GM20431 (cell line): ENCODE results near the gene FAM78B.

Experiments used
- in situ Hi-C: fragments of 300-500 bp; cut with MseI, MboI; formaldehyde crosslinking; loops from one replicate; pipeline ENCODE4 v1.15.0; 2020; ENCODE audit warnings: low sequenced_read_pairs; ENCODE audit not compliant: unreplicated experiment

Gene FAM78B

DNA sequence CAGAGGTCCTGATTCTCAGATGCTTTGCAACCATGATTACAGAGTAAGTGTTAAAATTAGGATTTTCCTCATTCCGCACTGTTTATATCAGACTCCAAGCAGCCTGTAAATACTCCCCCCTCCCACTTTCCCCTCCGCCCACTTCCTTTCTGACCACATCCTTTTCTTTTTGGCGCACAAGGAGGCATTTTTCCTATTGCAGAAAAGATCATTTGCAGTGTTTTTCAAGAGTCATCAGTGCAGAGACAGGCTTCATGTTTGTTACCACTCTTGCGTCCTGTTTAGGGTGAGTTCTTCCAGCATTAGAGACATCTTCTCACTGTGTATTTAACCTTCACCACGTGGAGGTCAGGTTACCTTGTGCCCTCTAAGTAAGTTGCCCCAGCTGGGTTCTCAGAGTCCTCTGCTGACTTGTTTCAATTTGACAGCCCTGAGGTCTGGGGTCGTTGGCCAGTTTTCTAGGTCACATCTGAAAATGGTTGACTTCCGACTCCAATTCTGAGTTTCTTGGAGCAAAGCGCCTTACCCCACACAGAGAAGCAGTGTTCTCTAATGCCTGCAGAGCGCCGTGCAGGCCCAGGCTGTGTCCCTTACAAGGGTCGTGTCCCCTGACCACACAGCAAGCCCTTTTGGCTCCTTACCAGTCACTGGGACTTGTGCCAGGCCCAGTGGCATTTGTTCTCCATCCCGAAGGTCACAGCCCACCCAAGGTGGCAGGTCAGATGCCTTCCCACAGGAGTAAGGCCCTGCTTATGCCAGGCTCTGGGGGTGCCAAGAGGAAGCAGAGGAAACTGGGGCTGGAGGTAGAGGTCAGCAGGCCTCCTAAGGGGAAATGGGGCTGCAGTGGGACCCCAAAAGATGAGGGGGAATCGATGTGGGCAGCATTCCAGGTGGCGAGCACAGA is 85.6 kb downstream of the FAM78B start:
- in situ Hi-C loops: no loop called here

DNA sequence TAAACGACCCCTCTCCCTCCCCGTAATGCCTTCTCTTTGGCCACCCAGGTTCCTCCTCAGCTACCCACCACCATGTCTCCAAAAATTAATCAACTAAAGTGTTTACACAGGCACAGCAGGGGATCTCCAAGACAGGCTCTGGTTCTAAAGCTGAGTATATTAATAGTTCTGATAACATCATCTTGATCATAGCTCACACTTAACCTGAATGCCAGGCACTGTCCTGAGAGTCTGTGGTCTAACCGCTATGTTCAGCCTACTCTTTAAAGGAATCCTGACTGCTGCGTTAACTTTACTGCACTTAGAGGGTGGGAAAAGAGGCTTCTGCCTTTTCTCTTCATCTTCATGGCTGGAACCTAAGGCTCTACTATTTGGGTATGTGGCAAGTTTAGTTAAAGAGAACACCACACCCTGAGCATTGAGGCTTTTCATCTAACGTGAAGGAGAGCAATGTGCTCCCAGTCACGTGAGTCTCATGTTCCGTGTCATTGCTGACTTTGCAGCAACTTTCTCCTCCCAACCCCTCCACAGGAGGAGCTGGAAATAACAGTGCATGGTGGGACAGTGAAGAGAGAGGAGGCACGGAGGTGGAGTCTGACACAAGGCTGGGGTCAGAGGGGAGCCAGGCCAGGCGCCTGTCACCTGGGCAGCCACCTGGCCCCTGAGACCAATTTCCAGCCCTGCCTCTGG is 86.4 kb downstream of the FAM78B start:
- in situ Hi-C loops: no loop called here

DNA sequence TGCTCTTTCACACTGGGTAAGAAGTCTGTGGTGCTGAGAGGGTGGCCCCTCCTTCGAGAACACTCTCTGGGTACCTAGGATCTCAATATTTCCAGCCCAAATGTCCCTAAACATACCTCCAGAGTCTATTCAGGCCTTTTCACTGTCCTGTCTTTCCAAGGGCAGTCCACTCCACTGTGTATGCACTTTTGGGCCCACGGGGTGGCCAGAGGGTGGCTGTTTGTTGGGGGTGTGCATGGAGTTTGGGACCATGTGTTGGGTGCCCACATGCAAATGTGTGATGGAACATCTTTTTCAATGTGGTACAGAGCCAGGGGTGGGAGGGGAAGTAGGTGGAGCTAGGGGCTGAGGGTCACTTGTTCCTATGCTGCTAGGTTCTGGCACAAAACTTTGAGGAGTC is 87.5 kb downstream of the FAM78B start:
- in situ Hi-C loops: no loop called here

DNA sequence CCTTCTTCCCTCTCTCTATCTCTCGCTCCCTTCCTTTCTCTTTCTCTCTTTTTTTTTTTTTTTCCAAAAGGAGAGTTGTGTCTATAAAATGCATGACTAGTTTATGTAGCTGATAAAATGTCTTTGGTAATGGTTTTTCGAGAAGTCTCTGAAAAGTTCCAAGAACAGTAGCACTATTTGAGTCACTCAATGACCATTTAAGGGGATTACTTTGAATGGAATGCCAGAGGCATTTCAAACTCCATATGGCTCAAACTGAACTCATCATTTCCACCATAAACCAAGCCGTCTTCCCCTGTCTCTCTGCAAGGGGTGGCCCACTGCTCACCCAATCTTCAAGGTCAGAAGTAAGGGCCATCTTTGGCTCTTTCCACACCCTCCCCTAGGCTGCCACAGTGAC is 93.3 kb downstream of the FAM78B start:
- in situ Hi-C loops: no loop called here

DNA sequence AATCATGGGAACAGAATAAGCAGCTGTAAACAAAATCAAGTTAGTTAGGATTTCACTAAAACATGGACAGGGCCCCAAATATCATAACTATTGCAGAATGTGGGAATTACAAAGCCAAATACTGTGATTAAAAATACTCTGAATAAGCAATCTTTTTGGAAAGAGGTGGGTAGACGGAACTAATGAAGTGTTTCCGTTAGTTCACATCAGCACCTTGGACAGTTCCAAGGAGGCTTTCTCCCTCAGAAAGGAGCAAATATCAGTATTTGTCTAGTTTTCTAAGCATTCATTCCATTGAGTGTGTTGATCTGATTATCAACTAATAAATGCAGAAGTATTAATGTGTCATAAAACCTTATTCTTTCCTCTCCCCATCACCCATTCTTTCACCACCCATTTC is 97.4 kb downstream of the FAM78B start:
- in situ Hi-C loops: no loop called here

- in situ Hi-C loops: no loop called here
Measured at GRCh38 chr1:166066107-166066506, 100.7 kb downstream of the FAM78B start.

DNA sequence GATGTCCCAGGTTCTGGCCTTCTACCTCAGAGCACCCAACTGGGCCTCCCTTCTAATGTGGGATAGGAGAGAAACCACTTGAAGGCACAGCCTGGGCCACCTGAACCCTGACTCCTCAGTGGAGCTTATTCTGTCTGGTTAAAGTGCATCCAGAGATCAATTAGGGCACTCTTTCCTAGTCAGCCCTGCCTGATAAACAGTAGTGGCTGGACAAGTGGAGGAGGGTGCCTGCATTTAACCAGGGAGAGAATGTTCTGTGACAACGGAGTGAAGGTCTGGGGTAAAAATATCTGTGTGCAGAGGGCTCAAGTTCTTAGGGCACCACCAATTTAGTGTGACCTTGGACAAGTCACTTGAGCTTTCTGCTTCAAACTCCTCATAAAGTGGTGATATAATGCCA is 101.8 kb downstream of the FAM78B start:
- in situ Hi-C loops: no loop called here

DNA sequence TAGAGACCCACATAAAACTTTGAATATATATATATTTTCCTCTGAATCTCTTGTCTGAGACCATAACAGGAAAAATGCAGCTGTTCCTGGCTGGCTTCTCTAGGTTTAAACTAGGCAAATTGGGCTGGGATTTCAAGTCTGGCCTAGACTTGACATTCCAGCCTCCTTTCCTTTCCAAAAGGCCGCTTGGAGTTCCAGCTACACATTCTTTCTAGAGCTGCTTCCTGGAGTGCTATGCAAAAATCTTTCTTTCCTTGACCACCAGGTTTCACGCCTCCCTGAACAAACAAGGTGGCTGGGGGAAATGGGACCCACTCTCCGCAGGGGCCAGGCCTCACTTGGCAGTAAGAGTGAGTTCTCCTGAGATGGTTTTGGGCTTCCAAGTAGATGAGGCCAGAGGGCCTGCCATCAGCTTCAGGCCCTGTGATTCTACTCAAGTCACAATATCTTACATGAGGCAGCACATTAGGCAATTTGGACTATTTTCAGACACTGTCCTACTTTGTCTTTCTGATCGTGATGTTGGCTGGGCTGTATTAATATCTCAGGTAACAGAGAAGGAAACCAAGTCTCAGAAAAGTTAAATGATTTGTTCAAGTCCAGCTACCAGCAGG is 102.4 kb downstream of the FAM78B start:
- in situ Hi-C loops: no loop called here

GRCh38 chr1:166063701-166064100 is 103.1 kb downstream of the FAM78B start:
- in situ Hi-C loops: no loop called here

- in situ Hi-C loops: no loop called here
Measured at GRCh38 chr1:166062421-166063070, 104.3 kb downstream of the FAM78B start.

DNA sequence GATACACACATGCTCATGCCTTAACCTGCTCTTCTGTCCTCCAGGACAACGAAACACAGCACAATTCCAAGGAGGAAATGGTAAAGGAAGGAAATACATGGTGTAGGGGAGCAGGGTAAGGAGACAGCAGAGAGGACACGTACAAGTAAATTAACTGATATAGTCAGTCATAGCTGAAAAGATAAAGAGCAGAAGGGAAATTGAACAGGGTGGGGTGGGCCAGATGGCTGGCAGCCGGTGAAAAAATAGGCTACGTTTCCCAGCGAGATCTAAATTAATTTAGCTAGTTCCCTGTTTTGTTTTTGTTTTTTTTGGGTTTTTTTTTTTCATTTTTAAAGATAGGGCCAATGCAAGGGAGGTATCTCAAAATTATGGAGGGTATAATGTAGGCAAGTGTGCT is 109.2 kb downstream of the FAM78B start:
- in situ Hi-C loops: no loop called here

DNA sequence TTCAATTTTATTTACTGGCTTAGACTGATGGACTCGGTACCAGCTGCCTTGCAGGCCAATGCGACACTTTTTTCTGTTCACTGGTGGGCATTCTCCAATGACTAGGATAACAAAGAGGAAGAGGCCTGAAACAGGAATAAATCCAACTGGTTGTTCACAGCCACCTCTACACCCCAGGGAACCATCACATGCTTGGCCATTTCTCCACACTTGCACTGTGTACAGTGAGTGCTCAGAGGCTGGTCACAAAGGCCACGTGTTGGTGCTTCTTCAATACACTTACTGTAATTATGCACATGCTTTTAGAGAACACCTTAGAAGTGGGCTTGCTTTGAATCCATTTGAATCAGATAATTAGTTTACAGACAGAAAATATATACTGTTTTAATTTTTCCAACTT is 113.4 kb downstream of the FAM78B start:
- in situ Hi-C loops: no loop called here

GRCh38 chr1:166040202-166040997 is 126.4 kb downstream of the FAM78B start:
- in situ Hi-C loops: no loop called here

GRCh38 chr1:166039436-166040201 is 127.2 kb downstream of the FAM78B start:
- in situ Hi-C loops: no loop called here

DNA sequence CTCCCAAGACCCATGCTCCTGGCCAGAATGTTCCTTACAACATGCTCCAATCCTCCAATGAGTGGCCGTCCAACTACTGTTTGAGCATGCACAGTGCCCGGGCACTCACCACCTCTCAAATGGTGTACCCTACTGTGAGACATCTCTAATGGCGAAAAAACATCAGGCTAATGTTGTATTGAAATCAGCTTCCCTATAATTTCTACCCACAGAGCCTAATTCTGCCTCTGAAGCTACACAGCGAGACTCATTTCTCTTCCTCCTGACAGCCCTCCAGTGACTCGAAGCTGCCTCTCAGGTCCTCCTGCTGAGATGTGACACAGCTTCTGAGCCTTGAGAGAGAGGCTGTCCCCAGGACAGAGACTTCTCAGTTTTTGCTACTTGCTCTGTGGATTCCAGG is 130.7 kb downstream of the FAM78B start:
- in situ Hi-C loops: no loop called here

DNA sequence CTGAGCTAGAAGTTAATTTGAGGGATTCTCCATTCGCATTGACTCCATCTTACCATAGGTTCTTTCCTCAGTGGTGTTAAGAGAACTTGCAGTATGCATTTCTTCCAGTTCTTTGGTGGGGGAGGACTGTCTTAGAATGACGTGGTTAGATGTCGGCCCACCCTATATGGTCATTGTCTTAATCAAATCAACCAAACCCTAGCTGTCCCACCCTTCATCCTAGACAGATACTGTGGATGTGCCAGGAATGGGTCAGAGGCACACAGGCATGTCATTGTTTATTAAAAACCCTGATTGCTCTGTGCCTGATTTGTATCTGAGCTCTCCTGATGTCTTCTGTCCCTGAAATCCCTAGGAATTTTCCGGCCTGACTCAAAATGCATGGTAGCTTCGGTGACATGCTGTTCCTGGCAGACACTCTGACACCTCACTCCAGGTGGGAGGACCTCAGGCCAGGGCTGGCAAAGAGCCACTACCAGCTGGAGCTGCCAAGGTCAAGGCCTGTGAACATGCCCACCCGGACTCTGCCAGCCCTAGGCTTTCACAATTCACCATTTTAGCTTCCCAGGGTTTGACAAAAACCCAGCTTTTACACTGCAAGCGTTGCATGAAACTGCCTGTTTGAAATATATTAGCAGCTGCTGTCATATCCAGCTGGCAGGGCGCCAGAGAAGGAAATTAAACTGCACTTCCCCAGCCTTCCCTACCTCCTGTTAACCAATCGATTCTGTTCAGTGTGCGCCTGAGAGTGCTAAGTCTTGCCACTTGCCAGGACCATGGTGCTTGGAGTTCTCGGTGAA is 134.0 kb downstream of the FAM78B start:
- in situ Hi-C loops: no loop called here

DNA sequence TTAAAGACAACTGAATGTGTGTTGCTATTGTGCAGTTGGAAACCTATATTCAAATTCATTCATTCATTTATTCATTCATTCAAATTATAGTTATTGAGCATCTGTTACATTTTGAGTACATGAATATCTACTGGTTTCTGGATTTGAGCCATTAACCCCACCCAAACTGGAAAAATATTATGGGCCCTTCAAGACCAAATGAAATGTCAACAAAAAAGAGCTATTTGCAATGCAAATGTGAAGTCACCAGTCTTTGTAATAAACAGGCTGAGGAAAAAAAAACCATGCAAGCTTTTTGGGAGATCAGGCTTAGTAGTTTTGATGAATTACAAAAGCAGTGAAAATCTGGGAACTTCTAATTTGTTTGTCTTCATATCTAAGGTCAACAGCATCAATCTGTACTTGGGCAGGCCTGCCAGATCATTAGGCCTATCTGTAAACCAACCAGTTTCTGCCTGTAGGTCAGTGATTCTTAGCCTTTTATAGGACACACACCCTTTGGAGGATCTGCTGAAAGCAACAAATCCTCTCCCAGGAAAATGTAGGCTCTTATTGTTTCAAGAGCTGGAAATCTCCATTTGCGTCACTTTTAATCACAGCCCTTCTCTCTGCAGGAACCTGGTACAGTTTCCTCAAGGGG is 134.7 kb downstream of the FAM78B start:
- in situ Hi-C loops: no loop called here
